Measurements from ENCODE around the gene CLSTN2.

DNA sequence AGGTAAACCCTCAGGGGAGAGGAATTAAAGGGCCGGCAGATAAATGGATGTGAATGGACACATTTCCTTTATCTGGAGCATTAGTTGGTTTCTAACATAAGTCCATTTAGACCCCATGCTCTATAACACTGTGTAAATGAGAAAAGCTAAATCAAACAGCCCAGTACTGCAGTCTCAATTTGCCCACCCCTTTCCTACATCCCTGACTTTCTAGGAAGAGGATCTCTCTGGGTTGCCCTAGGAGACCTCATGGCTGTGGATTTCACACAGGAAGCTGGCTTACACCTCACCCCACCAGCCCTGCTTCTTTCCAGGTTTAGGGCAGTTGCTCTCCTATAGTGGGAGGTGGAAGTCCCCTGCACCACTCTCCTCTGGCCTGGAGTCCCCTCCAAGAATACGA lies 126.2 kb downstream of the CLSTN2 start:
- no peak for TF ChIP-seq CREB1 (IDR thresholded peaks at IDR 0.05)
- no peak for TF ChIP-seq CTBP2 (IDR thresholded peaks at IDR 0.05; ENCODE audit: borderline replicate concordance, insufficient read depth, insufficient read length, low read length)
- no peak for TF ChIP-seq POLR2A (IDR thresholded peaks at IDR 0.05; ENCODE audit: control extremely low read depth in 1 of 2, low read depth in 2 of 2, low read length in 2 of 2)
- TF ChIP-seq, protein P1, sequence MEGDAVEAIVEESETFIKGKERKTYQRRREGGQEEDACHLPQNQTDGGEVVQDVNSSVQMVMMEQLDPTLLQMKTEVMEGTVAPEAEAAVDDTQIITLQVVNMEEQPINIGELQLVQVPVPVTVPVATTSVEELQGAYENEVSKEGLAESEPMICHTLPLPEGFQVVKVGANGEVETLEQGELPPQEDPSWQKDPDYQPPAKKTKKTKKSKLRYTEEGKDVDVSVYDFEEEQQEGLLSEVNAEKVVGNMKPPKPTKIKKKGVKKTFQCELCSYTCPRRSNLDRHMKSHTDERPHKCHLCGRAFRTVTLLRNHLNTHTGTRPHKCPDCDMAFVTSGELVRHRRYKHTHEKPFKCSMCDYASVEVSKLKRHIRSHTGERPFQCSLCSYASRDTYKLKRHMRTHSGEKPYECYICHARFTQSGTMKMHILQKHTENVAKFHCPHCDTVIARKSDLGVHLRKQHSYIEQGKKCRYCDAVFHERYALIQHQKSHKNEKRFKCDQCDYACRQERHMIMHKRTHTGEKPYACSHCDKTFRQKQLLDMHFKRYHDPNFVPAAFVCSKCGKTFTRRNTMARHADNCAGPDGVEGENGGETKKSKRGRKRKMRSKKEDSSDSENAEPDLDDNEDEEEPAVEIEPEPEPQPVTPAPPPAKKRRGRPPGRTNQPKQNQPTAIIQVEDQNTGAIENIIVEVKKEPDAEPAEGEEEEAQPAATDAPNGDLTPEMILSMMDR (IDR thresholded peaks at IDR 0.05; ENCODE audit: control extremely low read depth in 1 of 3, insufficient read depth in 1 of 3, low read depth in 1 of 3, low read length in 3 of 3) = no peak
- no peak for TF ChIP-seq HDAC6 (IDR thresholded peaks at IDR 0.05; ENCODE audit: low read depth, low read length)
- TF ChIP-seq EZH2 (IDR thresholded peaks at IDR 0.05; ENCODE audit: low read depth, low read length, severe bottlenecking) = no peak
- TF ChIP-seq NRF1 (IDR thresholded peaks at IDR 0.05; ENCODE audit: low read depth, low read length) = no peak
- TF ChIP-seq MAFK (IDR thresholded peaks at IDR 0.05; ENCODE audit: low read depth, low read length) = no peak
- TF ChIP-seq GTF2F1 (IDR thresholded peaks at IDR 0.05; ENCODE audit: borderline replicate concordance, low read depth, low read length) = no peak
- TF ChIP-seq YY1 (IDR thresholded peaks at IDR 0.05; ENCODE audit: low read depth, low read length) = no peak
- no peak for TF ChIP-seq SP1 (IDR thresholded peaks at IDR 0.05; ENCODE audit: low read depth, low read length)

Data from H1 (cell line).